ENCODE results near the gene CORO2B.

Gene CORO2B

GRCh38 chr15:68681836-68682235, 103.0 kb downstream of the CORO2B start:
- no peak for DNase-seq

- no peak for DNase-seq
Measured at GRCh38 chr15:68682330-68682729, 103.5 kb downstream of the CORO2B start.

GRCh38 chr15:68683026-68683425, 104.2 kb downstream of the CORO2B start:
- no peak for DNase-seq

- DNase-seq: no peak
Measured at GRCh38 chr15:68683551-68683950, 104.8 kb downstream of the CORO2B start.

- DNase-seq: no peak
Measured at GRCh38 chr15:68684476-68684875, 105.7 kb downstream of the CORO2B start.

- DNase-seq: no peak
Measured at GRCh38 chr15:68687136-68687735, 108.4 kb downstream of the CORO2B start.

- DNase-seq: no peak
Measured at GRCh38 chr15:68691705-68692104, 112.9 kb downstream of the CORO2B start.

GRCh38 chr15:68693071-68693470, 114.3 kb downstream of the CORO2B start:
- DNase-seq: no peak

GRCh38 chr15:68694111-68694510, 115.3 kb downstream of the CORO2B start:
- DNase-seq: no peak

GRCh38 chr15:68695061-68695595, 116.3 kb downstream of the CORO2B start:
- DNase-seq: no peak

GRCh38 chr15:68696414-68697363, 117.9 kb downstream of the CORO2B start:
- DNase-seq: no peak

- DNase-seq: no peak
Measured at GRCh38 chr15:68697711-68698690, 119.2 kb downstream of the CORO2B start.

GRCh38 chr15:68698708-68699107, 119.9 kb downstream of the CORO2B start:
- no peak for DNase-seq

- DNase-seq: no peak
Measured at GRCh38 chr15:68699124-68699880, 120.5 kb downstream of the CORO2B start.

- no peak for DNase-seq
Measured at GRCh38 chr15:68699881-68700454, 121.2 kb downstream of the CORO2B start.

GRCh38 chr15:68700455-68701123, 121.8 kb downstream of the CORO2B start:
- DNase-seq: no peak

GRCh38 chr15:68701886-68702285, 123.1 kb downstream of the CORO2B start:
- no peak for DNase-seq

- DNase-seq: no peak
Measured at GRCh38 chr15:68704496-68705021, 125.8 kb downstream of the CORO2B start.

- DNase-seq: no peak
Measured at GRCh38 chr15:68706256-68706655, 127.5 kb downstream of the CORO2B start.

GRCh38 chr15:68706931-68707330, 128.1 kb downstream of the CORO2B start:
- no peak for DNase-seq

GRCh38 chr15:68707386-68707785, 128.6 kb downstream of the CORO2B start:
- DNase-seq: no peak

Measured in activated naive CD4-positive, alpha-beta T cell treated with Interleukin-2 at 50 U/mL for 16 hours (primary cell).